HG02870 (cell line): Measurements from ENCODE around the gene HCFC1.

Experiments
- ATAC-seq: cut with Tn5 transposase; IDR thresholded peaks from one replicate; pipeline ENCODE4 v1.9.1; 2021; ENCODE audit warnings: mild to moderate bottlenecking, moderate library complexity; ENCODE audit not compliant: unreplicated experiment

Gene HCFC1

GRCh38 chrX:153941336-153942252 lies 30.0 kb downstream of the HCFC1 start:
- ATAC-seq: no peak

DNA sequence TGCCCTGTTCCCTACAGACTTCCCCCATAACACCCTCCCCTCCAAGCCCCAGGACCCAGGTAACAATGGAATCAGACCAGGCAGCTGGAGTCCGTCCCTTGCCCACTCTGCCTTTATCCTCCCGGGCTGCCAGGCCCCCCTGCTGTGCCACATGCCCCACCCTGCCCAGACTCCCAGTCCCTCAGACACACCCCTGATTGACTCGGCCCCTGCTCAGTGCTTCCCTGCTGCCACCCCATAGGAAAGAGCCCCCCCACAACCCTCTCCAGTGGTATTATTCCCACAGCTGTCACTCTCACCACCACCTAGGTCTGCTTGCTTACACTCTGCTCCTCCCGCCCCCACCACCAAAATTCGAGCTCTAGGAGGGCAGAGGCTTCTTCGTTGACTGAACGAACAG lies 32.0 kb downstream of the HCFC1 start:
- no peak for ATAC-seq

- ATAC-seq: no peak
These were observed 33.3 kb downstream of the HCFC1 start for GRCh38 chrX:153938226-153938786.

GRCh38 chrX:153937056-153937455 lies 34.6 kb downstream of the HCFC1 start:
- no peak for ATAC-seq

DNA sequence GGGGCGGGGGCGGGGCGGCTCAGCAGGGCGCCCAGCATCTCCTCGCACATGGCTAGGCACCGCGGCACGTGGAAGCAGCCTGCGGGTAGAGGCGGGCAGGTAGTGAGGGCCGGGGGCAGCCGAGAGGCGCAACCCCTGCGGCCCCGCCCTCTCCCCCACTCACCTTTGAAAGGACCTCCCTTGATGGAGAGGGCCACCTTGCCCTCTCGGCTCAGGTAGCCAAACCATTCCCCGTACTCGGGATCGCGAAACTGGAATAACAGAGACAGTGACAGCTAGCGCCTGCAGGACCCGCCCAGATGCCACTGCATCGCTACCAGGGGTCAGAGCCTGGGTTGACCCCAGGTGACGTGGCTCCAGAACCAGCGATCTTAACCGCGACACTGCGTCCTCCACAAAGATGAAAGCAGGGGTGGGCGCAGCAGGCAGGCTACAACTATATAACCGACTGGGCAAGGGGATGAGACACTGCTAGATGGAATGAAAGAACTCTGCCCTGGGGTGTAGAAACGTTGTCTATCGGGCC lies 36.2 kb downstream of the HCFC1 start:
- ATAC-seq: no peak

DNA sequence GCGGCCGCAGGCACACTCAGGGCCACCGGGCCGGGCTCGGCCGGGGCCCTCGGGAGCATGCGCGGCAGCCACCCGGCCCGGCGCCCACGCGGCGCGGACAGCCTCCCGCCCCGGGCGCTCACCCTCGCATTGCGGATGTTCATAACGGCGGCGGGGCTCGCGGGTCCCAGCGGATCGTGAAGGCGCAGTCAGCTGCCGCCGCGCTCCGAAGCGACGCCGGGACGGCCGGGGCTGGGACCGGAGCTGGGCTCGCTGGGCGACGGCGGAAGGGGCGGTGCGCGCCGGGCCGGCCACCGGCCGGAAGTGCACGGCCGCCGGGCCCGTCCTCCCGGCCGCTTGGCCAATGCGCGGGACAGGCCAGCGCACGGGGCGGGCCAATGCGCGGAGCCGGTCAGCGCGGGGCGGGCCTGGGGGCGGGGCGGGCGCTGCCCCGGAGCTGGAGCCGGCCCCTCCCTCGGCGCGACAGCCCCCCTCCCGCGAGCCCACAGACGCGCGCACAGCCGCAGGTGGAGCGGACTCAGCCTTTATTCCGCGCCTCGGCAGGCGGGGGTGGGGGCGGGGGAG lies 36.8 kb downstream of the HCFC1 start, which contains the start of gene NAA10:
NAA10 (minus strand) TSS at position 276 of the 564 bp plus-strand sequence; CDS start at position 143, 133 bp downstream.
- ATAC-seq: peak; percentile 90

DNA sequence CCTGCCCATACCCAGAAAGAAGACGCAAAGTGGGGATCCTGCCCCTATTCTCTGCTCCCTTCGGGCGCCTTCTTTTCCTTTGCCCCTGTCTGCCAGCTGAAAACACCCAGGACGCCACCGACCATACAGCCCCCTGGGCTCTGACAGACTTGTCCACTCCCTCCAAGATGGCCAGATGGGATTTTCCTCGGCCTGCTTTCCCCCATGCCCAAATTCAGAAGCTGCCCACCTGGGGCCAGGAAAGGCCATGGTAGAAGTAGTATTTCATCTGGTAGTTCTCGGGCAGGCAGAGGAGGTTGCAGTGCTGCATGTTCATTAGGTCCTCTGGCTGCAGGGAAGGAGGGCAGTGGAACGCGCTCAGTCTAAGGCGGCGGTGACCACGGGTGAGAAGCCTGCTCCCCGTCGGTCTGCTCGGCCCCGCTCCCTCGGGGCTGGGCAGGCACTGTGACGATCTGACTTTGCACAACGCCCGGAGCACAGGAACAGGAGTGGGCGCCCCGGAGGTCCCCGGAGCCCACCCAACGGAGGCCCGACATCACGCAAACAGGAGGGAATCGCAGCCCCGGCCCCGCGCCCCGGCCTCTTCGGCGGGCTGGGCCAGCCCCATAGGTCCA lies 37.4 kb downstream of the HCFC1 start:
- ATAC-seq: peak; percentile 20

GRCh38 chrX:153933748-153934147 lies 37.9 kb downstream of the HCFC1 start:
- ATAC-seq: no peak

DNA sequence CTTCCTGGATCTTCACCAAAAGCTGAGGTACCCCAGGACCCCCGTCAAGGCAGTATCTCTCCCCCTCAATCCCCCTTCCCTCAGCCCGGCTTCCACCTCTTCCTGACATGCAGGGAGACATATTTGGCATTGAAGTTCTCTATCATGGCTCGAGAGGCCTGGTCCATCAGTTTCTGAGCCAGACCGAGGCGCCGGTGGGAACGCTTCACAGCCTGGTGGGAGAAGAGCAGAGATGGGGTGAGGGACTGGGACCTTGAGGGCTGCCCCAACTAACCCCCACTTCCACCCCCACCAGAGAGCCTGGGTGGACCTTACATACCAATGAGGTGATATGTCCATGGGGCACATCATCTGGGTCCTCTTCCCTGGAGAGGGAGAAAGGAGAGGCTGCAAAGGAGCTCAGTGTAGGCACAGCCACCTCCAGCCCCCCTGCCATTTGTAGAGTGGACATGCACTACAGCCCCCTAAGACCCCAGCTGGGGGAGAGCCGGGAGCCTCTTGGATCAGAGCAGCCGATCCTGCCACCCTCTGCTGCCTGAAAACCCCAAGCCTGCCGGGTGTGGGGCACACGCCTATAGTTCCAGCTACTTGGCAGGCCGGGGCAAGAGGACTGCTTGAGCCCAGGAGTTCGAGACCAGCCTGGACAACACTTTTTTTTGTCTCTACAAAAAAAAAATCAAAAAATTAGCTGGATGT lies 39.2 kb downstream of the HCFC1 start:
- ATAC-seq: no peak

GRCh38 chrX:153931748-153932147 lies 39.9 kb downstream of the HCFC1 start:
- ATAC-seq: no peak

- ATAC-seq: no peak
These were observed 40.5 kb downstream of the HCFC1 start for GRCh38 chrX:153931151-153931550.

GRCh38 chrX:153930011-153930910 lies 41.4 kb downstream of the HCFC1 start:
- ATAC-seq: no peak

- ATAC-seq: no peak
These were observed 42.0 kb downstream of the HCFC1 start for GRCh38 chrX:153929576-153929975.

GRCh38 chrX:153928846-153929245 lies 42.8 kb downstream of the HCFC1 start:
- no peak for ATAC-seq

DNA sequence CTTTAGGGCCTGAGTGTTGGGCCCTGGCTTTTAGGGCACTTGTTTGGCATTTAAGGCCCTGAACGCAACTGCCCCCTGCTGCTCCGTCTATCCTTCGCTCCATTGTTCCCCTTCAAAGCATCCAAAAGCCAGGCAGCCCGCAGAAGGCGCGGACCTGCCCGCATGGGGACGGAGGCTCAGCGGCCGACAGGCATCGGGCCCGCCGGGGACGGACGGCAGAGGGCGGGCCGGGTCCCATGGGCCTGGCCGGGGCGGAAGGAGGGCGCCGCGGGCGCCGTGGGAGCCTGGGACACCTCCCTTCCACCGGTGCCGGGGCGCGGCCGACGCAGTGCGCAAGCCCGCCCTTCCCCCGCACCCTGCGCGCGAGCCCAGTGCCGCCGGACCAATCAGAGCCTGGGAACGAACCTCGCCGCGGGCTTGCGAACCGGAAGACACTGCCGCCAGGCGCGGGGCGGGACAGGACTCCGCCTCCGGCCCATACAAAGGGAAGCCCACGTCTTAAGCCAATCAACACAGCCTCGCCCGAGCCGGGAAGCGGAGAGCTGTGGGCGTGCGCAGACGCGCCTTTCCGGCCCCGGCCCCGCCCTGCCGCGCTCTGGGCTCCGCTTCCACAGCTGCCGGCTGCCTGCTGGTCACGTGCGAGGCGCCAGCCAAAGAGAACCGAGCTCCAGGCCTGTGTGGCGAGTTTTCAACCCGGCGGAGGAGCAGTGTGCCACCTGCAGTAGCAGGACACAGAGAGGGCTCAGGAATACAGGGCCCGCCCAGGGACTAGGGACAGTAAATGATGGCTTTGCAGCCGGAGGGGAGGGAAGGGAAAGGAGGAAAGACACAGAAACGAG lies 43.5 kb downstream of the HCFC1 start:
- peak; percentile 86 for ATAC-seq

DNA sequence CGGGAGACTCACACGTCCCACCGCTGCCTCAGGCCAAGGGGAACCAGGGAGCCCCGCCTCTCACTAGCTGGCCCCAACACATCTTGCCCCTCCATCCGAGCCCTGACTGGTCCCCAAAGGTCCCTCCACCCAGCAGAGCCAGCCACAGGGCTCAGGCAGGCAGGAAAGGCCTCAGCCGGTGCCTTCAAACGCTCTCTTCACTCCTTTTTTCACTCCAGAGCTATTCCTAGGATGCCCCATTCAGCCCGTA lies 44.0 kb downstream of the HCFC1 start:
- ATAC-seq: no peak

DNA sequence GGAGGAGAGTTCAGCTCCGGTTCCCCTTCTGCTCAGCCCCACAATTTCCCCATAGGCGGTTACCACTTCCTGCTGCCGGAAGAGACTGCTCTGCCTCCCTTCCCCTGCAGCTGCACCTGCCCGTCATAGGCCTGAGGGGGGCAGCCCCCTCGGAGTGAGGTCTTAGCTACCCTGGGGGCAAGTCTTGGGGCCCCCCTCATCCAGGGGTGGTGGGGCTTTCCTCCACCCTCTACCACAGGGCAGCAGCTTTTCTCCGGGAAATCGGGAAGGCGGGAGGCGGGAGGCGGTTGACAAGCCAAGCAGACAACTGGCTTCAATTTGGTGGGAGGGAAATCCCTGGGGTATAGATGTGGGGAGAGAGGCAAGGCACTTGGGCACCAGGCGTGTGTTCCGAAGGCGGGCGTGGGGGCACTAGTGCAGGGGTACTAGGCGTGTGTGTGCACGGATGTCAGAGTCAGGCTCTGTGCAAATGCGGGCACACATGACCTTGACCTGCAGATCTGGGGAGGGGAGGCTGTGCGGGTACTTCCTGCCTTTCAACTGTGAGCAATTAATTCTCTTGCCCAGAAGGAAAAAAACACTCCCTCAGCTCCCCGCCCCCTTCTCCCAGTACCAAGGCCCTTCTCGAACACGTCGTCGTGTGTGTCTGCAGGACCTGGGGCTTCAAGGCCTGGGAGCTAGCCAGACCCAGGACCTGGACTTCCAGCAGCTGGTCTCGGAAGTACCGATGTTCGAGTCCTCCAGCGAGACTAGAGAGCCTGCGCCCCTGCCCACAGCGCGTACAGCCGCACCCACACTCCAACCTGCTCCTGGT lies 44.6 kb downstream of the HCFC1 start:
- ATAC-seq: peak; percentile 34

- no peak for ATAC-seq
These were observed 45.1 kb downstream of the HCFC1 start for GRCh38 chrX:153926552-153926857.
